ENCODE results near the gene ATPAF2. TPM values are rescaled to one million over a fixed set of nuclear protein-coding genes. Genes with fewer than 3 reads are reported as not detected.
"Not testable (repeated sequence)": the region's sequence is repeated elsewhere in the genome, so short reads cannot be mapped to it uniquely, and the experiment has no call there.

The ATPAF2 gene
- total and polyA plus RNA-seq, 7 donors, result 10.3 to 28.8 (median 19.7) TPM

GRCh38 chr17:17998934-17999333 lies 40.0 kb downstream of the ATPAF2 start:
- Histone ChIP-seq H3K36me3 (no peaks in the 10 kb centered on the region), H3K4me1 (no peaks in the 10 kb centered on the region), H3K9me3 (no peaks in the 10 kb centered on the region), H3K27ac (no peak overlapping the region), H3K27me3 (no peaks in the 10 kb centered on the region), H3K4me3 (no peak overlapping the region)
- no peak for DNase-seq
- TF ChIP-seq POLR2A (IDR thresholded peaks at IDR 0.05), result no peak
- TF ChIP-seq POLR2AphosphoS5 (IDR thresholded peaks at IDR 0.05), result no peak
- no peak for TF ChIP-seq CTCF (IDR thresholded peaks at IDR 0.05)
- TF ChIP-seq EP300 (IDR thresholded peaks at IDR 0.05), result no peak
- intact Hi-C loops (cut with DNase I), result no loop called here
- WGBS, 2 donors, result 94 to 98% methylated on average over 8 of the region's 8 CpGs

- H3K36me3 ChIP-seq; H3K9me3 ChIP-seq; DNase-seq; H3K27ac ChIP-seq; H3K27me3 ChIP-seq; H3K4me1 ChIP-seq; intact Hi-C loops (cut with DNase I); H3K4me3 ChIP-seq: not testable (repeated sequence)
- WGBS, 2 donors, result 95% methylated on average over 8 of the region's 8 CpGs
Measured at GRCh38 chr17:17995887-17996286, 43.1 kb downstream of the ATPAF2 start.

- Histone ChIP-seq H3K9me3 (no peaks in the 10 kb centered on the region), H3K27ac (no peak overlapping the region), H3K36me3 (no peaks in the 10 kb centered on the region), H3K27me3 (no peaks in the 10 kb centered on the region), H3K4me1 (no peaks in the 10 kb centered on the region), H3K4me3 (no peak overlapping the region)
- WGBS, 2 donors, result 71 to 77% methylated on average over 18 of the region's 18 CpGs
- no peak for DNase-seq
- no peak for TF ChIP-seq POLR2A (IDR thresholded peaks at IDR 0.05)
- peak in 1 of 4 experiments; percentile 9 for TF ChIP-seq CTCF (IDR thresholded peaks at IDR 0.05)
- no peak for TF ChIP-seq POLR2AphosphoS5 (IDR thresholded peaks at IDR 0.05)
- intact Hi-C loops (cut with DNase I), result no loop called here
Measured at GRCh38 chr17:17994271-17995069, 44.5 kb downstream of the ATPAF2 start.

GRCh38 chr17:17993852-17994251 lies 45.1 kb downstream of the ATPAF2 start:
- WGBS, 2 donors, result 95 to 97% methylated on average over 12 of the region's 12 CpGs
- Histone ChIP-seq H3K9me3 (no peaks in the 10 kb centered on the region), H3K27ac (no peak overlapping the region), H3K36me3 (peaks cover 0 to under 1% (median 0%) of the 10 kb centered on the region in 4 donors), H3K27me3 (no peaks in the 10 kb centered on the region), H3K4me1 (no peaks in the 10 kb centered on the region), H3K4me3 (no peak overlapping the region)
- DNase-seq, result no peak
- intact Hi-C loops (cut with DNase I), result loop anchor here (2.0 kb wide), 1 partner anchor 31 kb away; no protein-coding TSS in a partner anchor
- TF ChIP-seq EP300 (IDR thresholded peaks at IDR 0.05), result no peak
- no peak for TF ChIP-seq POLR2A (IDR thresholded peaks at IDR 0.05)
- TF ChIP-seq CTCF (IDR thresholded peaks at IDR 0.05), result no peak
- TF ChIP-seq POLR2AphosphoS5 (IDR thresholded peaks at IDR 0.05), result no peak

GRCh38 chr17:17993366-17993765 lies 45.6 kb downstream of the ATPAF2 start:
- no peak for DNase-seq
- Histone ChIP-seq H3K36me3 (peaks cover 0 to 5% (median 0%) of the 10 kb centered on the region in 4 donors), H3K4me1 (no peaks in the 10 kb centered on the region), H3K27ac (no peak overlapping the region), H3K9me3 (no peaks in the 10 kb centered on the region), H3K27me3 (no peaks in the 10 kb centered on the region), H3K4me3 (no peak overlapping the region)
- WGBS, 2 donors, result 95 to 97% methylated on average over 2 of the region's 2 CpGs
- intact Hi-C loops (cut with DNase I), result loop anchor here (2.0 kb wide), 1 partner anchor 31 kb away; no protein-coding TSS in a partner anchor
- TF ChIP-seq POLR2A (IDR thresholded peaks at IDR 0.05) (no peak), CTCF (IDR thresholded peaks at IDR 0.05) (no peak), EP300 (IDR thresholded peaks at IDR 0.05) (no peak), POLR2AphosphoS5 (IDR thresholded peaks at IDR 0.05) (no peak)

Measured in sigmoid colon (tissue), 7 donors.